NCI-H2196 (cell line): ENCODE results near the gene FOXQ1.
"Not testable (repeated sequence)": the region's sequence is repeated elsewhere in the genome, so short reads cannot be mapped to it uniquely, and the experiment has no call there.

Source experiments
- DNase-seq: peaks from one replicate; lab custom pipeline; 2025; ENCODE audit not compliant: unreplicated experiment; lab: John Stamatoyannopoulos, UW

The FOXQ1 gene

GRCh38 chr6:1321738-1322137 lies 9.8 kb downstream of the FOXQ1 start:
- no peak for DNase-seq

GRCh38 chr6:1322156-1322555 lies 10.3 kb downstream of the FOXQ1 start:
- DNase-seq = no peak

DNA sequence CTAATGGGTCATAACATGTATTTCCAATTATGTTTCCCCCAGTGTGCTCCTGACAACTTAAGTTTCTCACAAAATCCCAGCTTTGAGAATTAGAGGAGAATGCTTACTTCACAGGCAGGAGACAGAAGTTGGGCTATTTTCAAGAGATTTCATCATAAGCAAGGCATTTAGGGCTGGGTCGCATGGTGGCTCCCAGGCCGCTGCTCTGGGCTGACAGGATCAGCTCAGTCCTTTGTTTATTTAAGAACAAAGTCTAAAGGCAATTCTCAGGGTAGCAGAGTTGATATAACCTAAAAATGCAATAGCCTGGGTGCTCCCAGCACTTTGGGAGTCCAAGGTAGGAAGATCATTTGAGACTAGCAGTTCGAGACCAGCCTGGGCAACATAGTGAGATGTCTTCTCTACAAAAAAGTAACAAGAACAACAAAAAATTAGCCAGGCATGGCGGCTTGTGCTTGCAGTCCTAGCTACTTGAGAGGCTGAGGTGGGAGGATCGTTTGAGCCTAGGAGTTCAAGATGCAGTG lies 10.9 kb downstream of the FOXQ1 start:
- DNase-seq = no peak

GRCh38 chr6:1324936-1325335 lies 13.0 kb downstream of the FOXQ1 start:
- no peak for DNase-seq

DNA sequence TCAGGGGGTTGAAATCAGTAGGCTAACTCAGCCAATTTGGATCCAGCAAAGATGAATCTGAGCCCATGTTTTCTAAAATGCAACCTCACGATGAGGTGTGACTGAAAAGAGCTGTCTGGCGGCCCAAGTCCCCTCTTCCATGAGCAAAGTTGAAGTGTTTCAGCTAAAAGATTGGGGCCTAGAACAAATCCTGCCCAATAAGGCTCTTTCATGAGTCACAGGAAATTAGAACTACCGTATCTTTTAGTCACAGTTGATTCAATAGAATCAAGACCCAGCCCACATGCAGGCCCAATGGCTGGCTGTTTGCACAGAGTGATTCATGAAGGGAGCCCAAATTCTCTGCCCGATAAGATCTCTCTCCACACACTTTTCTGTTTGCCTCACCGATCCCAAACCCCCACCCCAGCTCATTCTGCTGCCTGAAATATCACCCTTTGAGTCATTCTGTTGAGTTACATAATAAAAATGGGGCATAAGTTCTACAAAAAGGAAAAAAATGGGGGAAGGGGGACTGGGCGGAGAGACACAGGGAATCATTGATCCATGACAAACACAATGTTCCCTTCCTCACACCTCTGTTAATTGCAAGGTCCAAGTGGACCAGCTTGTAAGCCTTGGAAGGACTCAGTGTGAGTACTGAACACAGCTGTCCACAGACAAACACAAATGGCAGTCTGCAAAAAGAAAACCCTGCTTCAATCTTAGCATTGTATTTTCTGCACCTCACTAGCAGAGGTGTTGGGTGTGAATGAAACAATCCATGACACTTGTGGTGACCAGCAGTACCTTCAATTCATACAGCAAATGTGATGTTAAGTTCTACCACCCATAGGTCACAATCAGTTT lies 13.8 kb downstream of the FOXQ1 start:
- no peak for DNase-seq

DNA sequence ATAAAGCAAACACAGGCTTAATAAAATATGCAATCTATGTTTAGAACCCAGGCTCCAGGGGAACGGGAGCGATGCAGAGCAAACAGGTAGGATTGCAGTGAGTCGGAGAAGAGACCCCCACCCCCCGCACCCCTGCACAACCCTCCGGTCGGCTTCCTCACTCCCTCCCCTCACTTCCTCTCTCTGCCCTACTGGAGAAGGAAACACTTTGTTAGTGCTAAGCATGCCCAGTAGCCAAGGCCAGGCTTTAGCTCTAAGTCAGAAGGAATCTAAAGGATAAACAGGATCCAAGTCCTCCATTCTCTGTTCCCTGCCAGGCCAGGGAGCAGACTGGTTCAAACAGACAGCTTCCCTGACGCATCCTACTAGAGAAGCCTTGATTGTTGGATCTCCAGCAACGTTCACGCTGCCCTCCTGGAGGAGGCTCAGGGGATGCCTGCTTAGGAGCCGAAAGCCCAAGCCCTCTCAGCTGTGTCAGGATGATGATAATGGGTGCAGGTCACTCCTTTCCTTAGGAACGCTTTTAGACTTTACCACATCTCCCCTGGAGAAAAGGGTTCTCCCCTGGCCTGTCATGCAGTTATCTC lies 14.7 kb downstream of the FOXQ1 start:
- DNase-seq = no peak

DNA sequence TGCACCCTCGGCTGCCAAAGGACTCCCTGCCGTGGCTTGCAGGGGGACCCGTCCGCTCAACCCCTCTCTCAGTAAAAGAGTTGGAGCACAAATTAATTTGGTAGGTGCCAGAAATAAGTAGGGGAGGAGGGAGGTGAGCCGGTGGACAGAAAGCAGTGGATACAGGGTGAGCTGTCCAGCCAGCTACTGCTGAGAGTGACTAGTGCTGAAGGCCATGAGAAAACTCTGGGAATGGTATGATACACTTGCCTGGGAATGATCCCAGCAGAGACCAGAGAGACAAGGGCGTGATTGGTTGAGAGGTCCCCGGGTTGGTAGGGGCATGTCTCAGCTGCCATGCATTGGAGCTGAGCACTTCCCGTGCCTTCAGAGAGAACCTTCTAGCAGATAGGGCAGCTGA lies 15.7 kb downstream of the FOXQ1 start:
- DNase-seq = no peak

DNA sequence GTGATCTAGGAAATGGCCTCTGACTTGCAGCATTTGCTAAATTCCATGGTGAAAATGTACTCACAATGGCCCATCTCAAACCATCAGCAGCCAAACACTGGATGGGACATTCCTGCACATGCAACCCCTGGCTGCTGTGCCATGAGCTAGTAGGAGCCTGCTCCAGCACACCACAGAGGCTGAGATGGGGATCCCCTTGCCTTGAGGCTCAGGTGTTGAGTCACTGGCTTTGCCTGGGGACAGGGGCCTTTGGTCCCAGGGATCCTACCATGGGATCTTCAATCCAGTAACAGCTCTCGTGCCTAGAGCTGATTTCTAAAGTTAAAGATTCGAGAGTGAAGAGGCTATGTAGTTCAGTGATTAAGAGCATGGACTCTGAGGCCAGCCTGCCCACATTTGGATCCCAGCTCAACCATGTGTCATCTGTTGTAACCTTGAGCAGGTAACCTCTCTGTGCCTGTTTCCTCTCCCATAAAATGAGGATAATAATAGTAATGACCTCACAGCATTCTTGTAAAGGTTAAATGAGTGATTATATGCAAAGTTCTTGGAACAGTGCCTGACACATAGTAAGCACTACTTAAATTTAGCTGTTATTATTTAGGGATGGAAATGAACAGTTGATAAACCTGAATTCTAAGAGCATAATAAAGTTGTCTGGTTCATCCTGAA lies 16.4 kb downstream of the FOXQ1 start:
- no peak for DNase-seq

DNA sequence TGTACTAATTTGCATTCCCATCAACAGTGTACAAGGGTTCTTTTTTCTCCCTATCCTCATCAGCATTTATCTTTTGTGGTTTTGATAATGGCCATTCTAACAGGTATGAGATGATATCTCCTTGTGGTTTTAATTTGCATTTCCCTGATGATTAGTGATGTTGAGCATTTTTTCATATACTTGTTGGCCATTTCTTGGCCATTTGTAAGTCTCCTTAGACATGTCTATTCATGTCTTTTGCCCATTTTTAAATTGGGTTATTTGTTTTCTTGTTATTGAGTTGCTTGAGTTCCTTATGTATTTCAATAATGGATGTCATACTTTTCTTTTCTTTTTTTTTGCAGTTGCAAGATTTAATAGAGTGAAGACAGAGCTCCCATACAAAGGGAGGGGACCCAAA lies 17.8 kb downstream of the FOXQ1 start:
- DNase-seq = no peak

DNA sequence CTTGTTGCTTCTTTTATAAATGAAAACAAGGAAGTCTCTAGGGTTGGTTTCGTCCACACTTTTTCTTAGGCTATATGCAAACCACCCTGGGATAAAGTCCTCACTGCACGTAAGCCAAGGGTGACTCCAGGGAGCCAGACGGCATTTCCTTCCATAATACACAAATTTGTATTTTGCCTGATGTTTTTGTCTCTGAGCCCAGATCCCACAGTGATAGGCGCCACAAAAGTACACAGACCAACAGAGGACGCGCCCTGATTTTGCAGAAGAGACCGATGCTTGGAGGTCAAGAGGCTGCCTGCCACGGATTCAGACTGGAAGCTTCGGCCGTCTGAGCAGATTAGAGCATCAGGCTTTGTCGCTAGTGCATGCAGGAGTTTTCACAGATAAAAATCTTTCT lies 22.8 kb downstream of the FOXQ1 start:
- no peak for DNase-seq

DNA sequence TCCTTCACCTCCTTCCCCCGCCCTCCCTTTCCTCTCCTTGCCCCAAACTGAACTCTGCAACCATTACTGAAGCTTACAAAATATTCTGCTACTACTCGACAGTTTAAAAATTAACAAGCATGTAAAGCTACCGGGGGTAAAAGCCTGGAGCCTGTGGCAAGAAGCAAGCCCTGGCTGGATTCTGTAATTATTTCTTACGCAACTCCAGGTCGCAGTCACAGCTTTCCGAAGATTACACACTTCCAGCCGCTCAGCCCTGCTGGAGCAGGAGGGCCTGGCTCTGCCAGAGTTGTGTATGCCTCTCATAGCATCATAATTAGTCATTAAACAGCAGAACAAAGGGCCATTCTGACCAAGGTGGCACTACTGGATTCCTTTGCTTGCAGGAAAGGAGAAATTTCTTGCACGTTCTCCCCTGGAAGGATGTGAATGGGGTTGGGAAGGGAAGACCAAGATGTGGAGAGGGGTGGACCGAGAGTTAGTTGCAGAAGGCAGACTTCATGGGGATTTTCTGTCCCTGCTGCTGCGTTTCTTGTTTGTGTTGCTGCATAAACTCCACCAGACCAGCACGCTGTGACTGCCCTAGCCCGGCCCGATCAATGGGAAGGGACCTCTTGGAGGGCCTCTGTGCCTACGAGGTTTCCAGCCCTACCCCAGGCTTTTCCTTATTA lies 23.6 kb downstream of the FOXQ1 start:
- no peak for DNase-seq

DNA sequence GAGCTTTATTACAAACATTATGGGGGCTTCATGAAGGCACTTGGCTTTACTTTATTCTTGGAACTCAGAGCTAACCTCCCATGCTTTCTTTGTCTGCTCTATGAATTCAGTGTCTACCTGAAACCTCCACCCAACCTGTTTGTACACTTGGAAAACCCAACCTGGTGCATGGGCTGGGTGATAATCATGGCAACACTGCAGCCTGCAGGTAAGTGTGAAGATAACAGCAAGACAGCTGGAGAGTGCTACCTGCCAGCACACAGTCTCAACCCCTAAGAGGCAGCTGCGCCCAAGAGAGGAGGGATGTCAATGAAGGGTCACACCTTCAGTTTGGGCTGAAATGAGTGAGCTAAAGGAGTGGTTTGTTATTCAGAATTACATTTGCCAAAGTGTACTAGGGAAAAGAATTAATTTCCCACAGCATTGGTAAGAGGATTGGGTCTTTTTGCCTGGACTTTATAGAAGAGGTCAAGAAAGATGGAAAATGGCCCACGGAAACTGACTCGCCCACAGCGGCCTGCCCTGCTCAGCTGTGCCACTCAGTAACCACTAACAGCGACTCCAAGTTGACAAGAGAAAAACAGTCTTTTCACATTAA lies 24.4 kb downstream of the FOXQ1 start:
- DNase-seq = no peak

DNA sequence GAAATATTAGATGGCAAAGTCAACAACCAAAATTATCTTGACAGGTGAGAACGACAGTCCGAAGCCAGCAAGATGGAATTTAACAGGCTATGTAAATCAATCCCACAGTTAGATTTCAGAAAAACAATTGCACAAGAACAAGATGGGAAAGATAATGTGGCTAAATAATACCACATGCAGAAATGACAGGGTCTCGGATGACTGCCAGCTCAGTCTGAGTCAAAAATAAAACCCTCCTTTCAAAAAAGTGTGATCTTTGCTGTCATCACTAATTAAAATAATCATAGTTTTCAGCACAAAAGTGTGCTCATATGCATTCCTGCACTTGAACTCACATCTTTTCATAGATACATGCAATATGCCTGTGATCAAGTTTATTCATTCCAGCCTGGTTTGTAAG lies 25.9 kb downstream of the FOXQ1 start:
- no peak for DNase-seq

- no peak for DNase-seq
Measured at GRCh38 chr6:1346101-1346500, 34.2 kb downstream of the FOXQ1 start.

DNA sequence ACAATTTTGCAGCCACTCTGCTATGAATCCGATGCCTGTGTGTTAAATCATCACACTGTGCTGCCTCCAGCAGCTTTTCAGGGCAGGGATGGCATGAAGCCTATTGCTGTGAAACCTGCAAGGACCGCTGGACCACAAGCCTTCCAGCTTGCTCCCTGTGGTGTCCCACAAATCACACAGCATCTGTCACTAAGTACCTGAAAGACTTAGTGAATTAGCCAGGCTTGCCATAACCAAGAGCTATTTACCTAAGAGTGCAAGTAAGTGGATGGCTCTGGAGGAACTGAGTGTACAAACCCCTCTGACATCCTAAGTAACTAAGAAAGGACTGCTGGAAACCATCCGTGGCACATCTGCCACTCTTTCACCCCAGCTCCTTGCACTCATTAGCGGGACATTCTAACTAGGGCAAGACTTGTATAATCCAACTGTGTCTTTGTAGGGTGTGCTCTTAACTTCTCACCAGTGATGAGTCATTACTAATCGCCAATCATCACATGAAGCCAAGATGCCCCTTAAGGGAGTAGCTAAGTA lies 34.7 kb downstream of the FOXQ1 start:
- DNase-seq = no peak

- no peak for DNase-seq
Measured at GRCh38 chr6:1347161-1347560, 35.3 kb downstream of the FOXQ1 start.

GRCh38 chr6:1348675-1349074 lies 36.8 kb downstream of the FOXQ1 start:
- no peak for DNase-seq

DNA sequence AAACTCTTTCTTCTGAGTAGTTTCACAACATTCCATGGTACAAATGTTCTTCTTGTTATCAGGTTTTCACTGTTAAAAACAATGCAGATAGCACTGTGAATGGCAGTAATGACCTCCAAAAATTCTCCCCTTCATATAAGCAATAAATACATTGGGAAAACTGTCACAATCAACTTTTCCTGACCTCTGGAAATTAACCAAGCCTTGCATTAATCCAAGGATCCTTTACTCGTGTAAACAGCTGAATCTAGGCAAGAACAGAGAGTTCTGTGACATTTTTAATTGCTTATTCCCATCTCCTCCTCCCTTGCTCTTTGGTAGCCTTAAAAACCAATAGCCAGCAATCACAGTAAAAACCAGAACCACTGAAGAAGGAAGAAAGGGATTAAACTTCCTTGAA lies 37.8 kb downstream of the FOXQ1 start:
- DNase-seq = no peak

- DNase-seq = no peak
Measured at GRCh38 chr6:1351381-1352008, 39.6 kb downstream of the FOXQ1 start.

- DNase-seq = not testable (repeated sequence)
Measured at GRCh38 chr6:1355068-1355467, 43.2 kb downstream of the FOXQ1 start.
